ENCODE measurements around the gene CTSL. TPM values are rescaled to one million over a fixed set of nuclear protein-coding genes. Genes with fewer than 3 reads are reported as not detected.
A peak's percentile ranks its signal among the peaks of the same experiment; 100 is the strongest.

CTSL gene
- total and polyA plus RNA-seq, 2 experiments from 2014 or later: 34.5 to 35.3 TPM

DNA sequence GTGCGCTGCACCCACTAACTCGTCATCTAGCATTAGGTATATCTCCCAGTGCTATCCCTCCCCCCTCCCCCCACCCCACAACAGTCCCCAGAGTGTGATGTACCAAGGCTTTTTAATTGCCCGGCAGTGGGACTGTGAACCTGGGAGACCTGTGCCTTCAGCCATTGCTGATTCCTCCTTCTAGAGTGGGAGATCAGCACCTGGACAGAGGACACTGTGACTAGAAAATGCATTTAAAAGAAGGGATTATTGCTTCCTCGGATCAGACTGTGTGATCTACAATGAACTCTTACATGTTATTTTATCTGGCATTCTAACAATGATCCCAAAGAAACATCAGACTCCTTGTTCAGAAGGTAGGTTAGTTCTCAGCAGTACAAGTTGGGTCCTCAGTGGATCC, 25.9 kb downstream of the CTSL start:
- no peak for ATAC-seq
- no peaks in the 10 kb centered on the region for H3K79me2 ChIP-seq (replicated peaks; ENCODE audit: insufficient read depth)
- no peaks in the 10 kb centered on the region for H3K27me3 ChIP-seq (ENCODE audit: insufficient read depth)
- H3K27ac ChIP-seq (ENCODE audit: low read depth): no peak overlapping the region
- H3K4me3 ChIP-seq: no peak overlapping the region
- H3K36me3 Mint-ChIP-seq (ENCODE audit: low read depth): no peaks in the 10 kb centered on the region
- peaks cover 16% of the 10 kb centered on the region for H3K4me1 Mint-ChIP-seq
- no peaks in the 10 kb centered on the region for H3K9me2 ChIP-seq (ENCODE audit: insufficient read depth)
- no peaks in the 10 kb centered on the region for H3K4me1 ChIP-seq (ENCODE audit: insufficient read depth)
- H4K20me1 ChIP-seq (replicated peaks; ENCODE audit: insufficient read depth): no peaks in the 10 kb centered on the region
- H3K4me3 Mint-ChIP-seq: no peak overlapping the region
- peaks cover 5% of the 10 kb centered on the region for H3K27me3 Mint-ChIP-seq (ENCODE audit: insufficient read depth, low read depth, poor library complexity)
- H3K9me3 Mint-ChIP-seq: peaks cover 10% of the 10 kb centered on the region
- H2AFZ ChIP-seq: no peak overlapping the region
- no peak overlapping the region for H3K27ac Mint-ChIP-seq
- H3K36me3 ChIP-seq (ENCODE audit: insufficient read depth): no peaks in the 10 kb centered on the region; the same call in 1 of the 2 replicates
- TF ChIP-seq CREB1 (CRISPR knock-in tag; IDR thresholded peaks at IDR 0.05; ENCODE audit: low read depth): no peak
- TF ChIP-seq, protein P1, sequence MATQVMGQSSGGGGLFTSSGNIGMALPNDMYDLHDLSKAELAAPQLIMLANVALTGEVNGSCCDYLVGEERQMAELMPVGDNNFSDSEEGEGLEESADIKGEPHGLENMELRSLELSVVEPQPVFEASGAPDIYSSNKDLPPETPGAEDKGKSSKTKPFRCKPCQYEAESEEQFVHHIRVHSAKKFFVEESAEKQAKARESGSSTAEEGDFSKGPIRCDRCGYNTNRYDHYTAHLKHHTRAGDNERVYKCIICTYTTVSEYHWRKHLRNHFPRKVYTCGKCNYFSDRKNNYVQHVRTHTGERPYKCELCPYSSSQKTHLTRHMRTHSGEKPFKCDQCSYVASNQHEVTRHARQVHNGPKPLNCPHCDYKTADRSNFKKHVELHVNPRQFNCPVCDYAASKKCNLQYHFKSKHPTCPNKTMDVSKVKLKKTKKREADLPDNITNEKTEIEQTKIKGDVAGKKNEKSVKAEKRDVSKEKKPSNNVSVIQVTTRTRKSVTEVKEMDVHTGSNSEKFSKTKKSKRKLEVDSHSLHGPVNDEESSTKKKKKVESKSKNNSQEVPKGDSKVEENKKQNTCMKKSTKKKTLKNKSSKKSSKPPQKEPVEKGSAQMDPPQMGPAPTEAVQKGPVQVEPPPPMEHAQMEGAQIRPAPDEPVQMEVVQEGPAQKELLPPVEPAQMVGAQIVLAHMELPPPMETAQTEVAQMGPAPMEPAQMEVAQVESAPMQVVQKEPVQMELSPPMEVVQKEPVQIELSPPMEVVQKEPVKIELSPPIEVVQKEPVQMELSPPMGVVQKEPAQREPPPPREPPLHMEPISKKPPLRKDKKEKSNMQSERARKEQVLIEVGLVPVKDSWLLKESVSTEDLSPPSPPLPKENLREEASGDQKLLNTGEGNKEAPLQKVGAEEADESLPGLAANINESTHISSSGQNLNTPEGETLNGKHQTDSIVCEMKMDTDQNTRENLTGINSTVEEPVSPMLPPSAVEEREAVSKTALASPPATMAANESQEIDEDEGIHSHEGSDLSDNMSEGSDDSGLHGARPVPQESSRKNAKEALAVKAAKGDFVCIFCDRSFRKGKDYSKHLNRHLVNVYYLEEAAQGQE (IDR thresholded peaks at IDR 0.05; ENCODE audit: unreplicated experiment): peak; percentile 42
- H3K4me2 ChIP-seq: no peak overlapping the region
- no peak for DNase-seq (ENCODE audit: low spot score)
- H3F3A ChIP-seq (replicated peaks; ENCODE audit: low read depth): no peaks in the 10 kb centered on the region

DNA sequence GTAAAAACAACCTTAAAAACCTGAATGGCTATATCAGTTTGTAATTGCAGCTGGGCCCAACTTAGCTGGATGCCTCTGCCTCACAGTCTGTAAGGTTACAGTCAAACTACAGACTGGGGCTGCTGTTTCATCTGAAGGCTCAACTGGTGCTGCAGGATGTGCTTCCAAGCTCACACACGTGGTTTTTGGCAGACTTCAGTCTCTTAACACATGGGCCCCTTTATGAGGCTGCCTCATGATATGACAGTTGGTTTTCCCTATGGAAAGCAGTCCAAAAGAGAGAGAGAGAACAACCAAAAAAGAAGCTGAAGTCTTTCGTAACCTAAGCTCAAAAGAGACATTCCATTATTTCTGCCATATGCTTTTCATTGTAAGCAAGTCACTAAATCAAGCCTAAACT, 27.4 kb downstream of the CTSL start:
- H3K4me1 ChIP-seq (ENCODE audit: insufficient read depth): no peaks in the 10 kb centered on the region
- Mint-ChIP-seq H3K9me3 (peaks cover 13% of the 10 kb centered on the region), H3K36me3 (ENCODE audit: low read depth) (no peaks in the 10 kb centered on the region), H3K4me1 (peaks cover 10% of the 10 kb centered on the region), H3K27me3 (ENCODE audit: insufficient read depth, low read depth, poor library complexity) (peaks cover 5% of the 10 kb centered on the region), H3K27ac (no peak overlapping the region), H3K4me3 (no peak overlapping the region)
- H3K27me3 ChIP-seq (ENCODE audit: insufficient read depth): no peaks in the 10 kb centered on the region
- no peak overlapping the region for H3K4me2 ChIP-seq
- no peak overlapping the region for H2AFZ ChIP-seq
- no peaks in the 10 kb centered on the region for H4K20me1 ChIP-seq (replicated peaks; ENCODE audit: insufficient read depth)
- no peaks in the 10 kb centered on the region for H3F3A ChIP-seq (replicated peaks; ENCODE audit: low read depth)
- H3K79me2 ChIP-seq (replicated peaks; ENCODE audit: insufficient read depth): no peaks in the 10 kb centered on the region
- DNase-seq (ENCODE audit: low spot score) (no peak), ATAC-seq (no peak)
- no peak overlapping the region for H3K4me3 ChIP-seq
- no peaks in the 10 kb centered on the region for H3K9me2 ChIP-seq (ENCODE audit: insufficient read depth)
- no peak overlapping the region for H3K27ac ChIP-seq (ENCODE audit: low read depth)
- H3K36me3 ChIP-seq (ENCODE audit: insufficient read depth): no peaks in the 10 kb centered on the region; the same call in 1 of the 2 replicates
- TF ChIP-seq ZNF114 (CRISPR knock-in tag; IDR thresholded peaks at IDR 0.05): no peak
- TF ChIP-seq, protein P2, sequence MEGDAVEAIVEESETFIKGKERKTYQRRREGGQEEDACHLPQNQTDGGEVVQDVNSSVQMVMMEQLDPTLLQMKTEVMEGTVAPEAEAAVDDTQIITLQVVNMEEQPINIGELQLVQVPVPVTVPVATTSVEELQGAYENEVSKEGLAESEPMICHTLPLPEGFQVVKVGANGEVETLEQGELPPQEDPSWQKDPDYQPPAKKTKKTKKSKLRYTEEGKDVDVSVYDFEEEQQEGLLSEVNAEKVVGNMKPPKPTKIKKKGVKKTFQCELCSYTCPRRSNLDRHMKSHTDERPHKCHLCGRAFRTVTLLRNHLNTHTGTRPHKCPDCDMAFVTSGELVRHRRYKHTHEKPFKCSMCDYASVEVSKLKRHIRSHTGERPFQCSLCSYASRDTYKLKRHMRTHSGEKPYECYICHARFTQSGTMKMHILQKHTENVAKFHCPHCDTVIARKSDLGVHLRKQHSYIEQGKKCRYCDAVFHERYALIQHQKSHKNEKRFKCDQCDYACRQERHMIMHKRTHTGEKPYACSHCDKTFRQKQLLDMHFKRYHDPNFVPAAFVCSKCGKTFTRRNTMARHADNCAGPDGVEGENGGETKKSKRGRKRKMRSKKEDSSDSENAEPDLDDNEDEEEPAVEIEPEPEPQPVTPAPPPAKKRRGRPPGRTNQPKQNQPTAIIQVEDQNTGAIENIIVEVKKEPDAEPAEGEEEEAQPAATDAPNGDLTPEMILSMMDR (conservative IDR thresholded peaks at IDR 0.05; ENCODE audit: low read depth in 2 of 2): no peak
- no peak for TF ChIP-seq STAT1 (IDR thresholded peaks at IDR 0.05; ENCODE audit: unreplicated experiment)
- TF ChIP-seq ETS1 (IDR thresholded peaks at IDR 0.05): no peak
- no peak for TF ChIP-seq JUNB (IDR thresholded peaks at IDR 0.05; ENCODE audit: unreplicated experiment)
- no peak for TF ChIP-seq POLR2AphosphoS5 (IDR thresholded peaks at IDR 0.05; ENCODE audit: low read depth)
- no peak for TF ChIP-seq ZNF331 (CRISPR knock-in tag; IDR thresholded peaks at IDR 0.05; ENCODE audit: low read depth)
- no peak for TF ChIP-seq CREB1 (CRISPR knock-in tag; IDR thresholded peaks at IDR 0.05; ENCODE audit: low read depth)
- TF ChIP-seq, protein P1 (IDR thresholded peaks at IDR 0.05; ENCODE audit: unreplicated experiment): no peak
